ENCODE data around the gene TRMT112.

DNA sequence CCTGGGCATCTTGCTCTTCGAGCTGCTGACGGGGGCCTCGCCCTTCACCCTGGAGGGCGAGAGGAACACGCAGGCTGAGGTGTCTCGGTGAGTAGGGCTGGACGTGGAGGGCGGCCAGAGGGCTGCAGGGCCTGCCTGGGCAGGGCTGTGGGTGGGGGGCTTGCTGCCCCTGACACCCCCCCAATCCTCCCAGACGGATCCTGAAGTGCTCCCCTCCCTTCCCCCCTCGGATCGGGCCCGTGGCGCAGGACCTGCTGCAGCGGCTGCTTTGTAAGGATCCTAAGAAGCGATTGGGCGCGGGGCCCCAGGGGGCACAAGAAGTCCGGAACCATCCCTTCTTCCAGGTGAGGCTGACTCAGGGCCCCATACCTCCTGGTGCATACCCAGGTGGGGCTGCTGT is 44.3 kb upstream of the TRMT112 start:
- TF ChIP-seq, protein P1, sequence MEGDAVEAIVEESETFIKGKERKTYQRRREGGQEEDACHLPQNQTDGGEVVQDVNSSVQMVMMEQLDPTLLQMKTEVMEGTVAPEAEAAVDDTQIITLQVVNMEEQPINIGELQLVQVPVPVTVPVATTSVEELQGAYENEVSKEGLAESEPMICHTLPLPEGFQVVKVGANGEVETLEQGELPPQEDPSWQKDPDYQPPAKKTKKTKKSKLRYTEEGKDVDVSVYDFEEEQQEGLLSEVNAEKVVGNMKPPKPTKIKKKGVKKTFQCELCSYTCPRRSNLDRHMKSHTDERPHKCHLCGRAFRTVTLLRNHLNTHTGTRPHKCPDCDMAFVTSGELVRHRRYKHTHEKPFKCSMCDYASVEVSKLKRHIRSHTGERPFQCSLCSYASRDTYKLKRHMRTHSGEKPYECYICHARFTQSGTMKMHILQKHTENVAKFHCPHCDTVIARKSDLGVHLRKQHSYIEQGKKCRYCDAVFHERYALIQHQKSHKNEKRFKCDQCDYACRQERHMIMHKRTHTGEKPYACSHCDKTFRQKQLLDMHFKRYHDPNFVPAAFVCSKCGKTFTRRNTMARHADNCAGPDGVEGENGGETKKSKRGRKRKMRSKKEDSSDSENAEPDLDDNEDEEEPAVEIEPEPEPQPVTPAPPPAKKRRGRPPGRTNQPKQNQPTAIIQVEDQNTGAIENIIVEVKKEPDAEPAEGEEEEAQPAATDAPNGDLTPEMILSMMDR (IDR thresholded peaks at IDR 0.05) = no peak
- no peak for TF ChIP-seq POLR2A (IDR thresholded peaks at IDR 0.05)

Data from uterus (tissue), 2 donors.